Eye (tissue), 1 donor: Measurements from ENCODE around the gene B3GALNT1.

Experiments used
- DNase-seq: peaks from one replicate; pipeline ENCODE4 v3.0.0-alpha.2; 2015

Gene B3GALNT1

GRCh38 chr3:161104561-161105551 lies at the start of gene B3GALNT1:
TSS of gene B3GALNT1 (minus strand) at chr3:161105349. CDS start at chr3:161086754, 18,595 bp downstream.
- peak; percentile 87 for DNase-seq

DNA sequence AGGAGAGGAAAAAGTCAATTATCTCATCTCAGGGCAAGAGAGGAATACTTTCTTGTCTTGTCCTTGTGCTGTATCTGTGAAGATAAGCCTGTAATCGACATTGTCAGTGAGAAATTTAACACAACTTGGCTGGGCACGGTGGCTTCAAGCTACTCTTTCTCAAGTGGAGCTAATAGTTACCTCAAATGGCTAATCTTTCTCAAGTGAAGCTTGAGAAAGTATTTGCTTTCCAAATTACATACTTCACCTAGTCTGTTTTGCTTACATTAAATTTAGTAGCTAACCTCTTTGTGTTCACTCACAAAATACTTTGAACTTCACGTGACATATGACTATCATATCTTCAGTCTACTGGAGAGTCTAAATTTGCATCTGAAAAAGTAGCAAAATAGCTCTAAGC lies 48.3 kb upstream of the B3GALNT1 start:
- no peak for DNase-seq

GRCh38 chr3:161150001-161150525 lies 44.9 kb upstream of the B3GALNT1 start:
- DNase-seq: no peak

- DNase-seq: no peak
These were observed 44.4 kb upstream of the B3GALNT1 start for GRCh38 chr3:161149529-161149928.

GRCh38 chr3:161148832-161149475 lies 43.8 kb upstream of the B3GALNT1 start:
- no peak for DNase-seq

DNA sequence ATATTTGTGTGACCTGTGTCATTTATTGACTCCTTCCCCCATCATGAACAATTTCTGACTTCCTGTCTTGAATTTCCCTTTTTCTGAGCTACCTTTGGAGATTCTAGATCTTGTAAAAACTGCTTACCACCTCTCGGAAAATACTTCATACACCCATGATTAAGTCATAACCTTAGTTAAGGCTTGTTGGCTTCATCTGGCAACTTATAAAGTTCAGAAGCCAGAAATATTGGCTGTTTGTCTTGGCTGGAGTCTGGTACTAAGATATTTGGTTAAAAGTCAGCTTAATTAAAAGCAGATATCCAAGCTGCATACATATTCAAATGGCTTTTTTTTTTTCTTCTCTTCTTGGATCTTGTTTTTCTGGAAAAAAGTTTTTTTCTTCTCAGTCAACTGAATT lies 37.3 kb upstream of the B3GALNT1 start:
- DNase-seq: no peak

- DNase-seq: no peak
These were observed 34.5 kb upstream of the B3GALNT1 start for GRCh38 chr3:161139686-161140085.

GRCh38 chr3:161137260-161137659 lies 32.1 kb upstream of the B3GALNT1 start:
- no peak for DNase-seq

DNA sequence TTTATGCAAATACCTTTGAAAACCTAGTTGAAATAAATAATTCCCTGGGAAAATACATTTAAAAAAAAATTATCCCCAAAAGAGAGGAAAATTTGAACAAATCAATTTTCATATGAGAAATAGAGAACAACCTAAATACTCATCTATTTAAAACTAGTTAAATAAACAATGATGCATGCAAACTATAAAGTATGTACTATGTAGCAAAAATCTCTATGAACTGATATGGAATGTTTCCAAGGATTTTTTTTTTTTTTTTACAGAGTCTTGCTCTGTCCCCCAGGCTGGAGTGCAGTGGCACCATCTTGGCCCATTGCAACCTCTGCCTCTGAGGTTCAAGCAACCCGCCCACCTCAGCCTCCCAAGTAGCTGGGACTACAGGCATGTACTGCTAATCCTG lies 27.2 kb upstream of the B3GALNT1 start:
- DNase-seq: no peak

GRCh38 chr3:161126495-161126894 lies 21.3 kb upstream of the B3GALNT1 start:
- no peak for DNase-seq

DNA sequence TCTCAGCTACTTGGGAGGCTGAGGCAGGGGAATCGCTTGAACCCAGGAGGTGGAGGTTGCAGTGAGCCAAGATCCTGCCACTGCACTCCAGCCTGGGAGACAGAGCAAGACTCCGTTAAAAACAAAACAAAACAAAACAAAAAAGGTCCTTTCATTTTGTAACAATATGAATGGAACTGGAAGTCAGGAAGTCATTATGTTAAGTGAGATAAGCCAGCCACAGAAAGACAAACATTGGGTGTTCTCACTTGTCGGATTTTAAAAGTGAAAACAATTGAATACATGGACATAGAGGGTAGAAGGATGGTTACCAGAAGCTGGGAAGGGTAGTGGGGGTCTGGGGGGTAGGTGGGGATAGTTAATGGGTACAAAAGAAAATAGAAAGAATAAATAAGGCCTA lies 12.5 kb upstream of the B3GALNT1 start:
- no peak for DNase-seq

- DNase-seq: no peak
These were observed 3.7 kb upstream of the B3GALNT1 start for GRCh38 chr3:161108840-161109239.

GRCh38 chr3:161107311-161107710 lies 2.2 kb upstream of the B3GALNT1 start:
- peak; percentile 6 for DNase-seq

DNA sequence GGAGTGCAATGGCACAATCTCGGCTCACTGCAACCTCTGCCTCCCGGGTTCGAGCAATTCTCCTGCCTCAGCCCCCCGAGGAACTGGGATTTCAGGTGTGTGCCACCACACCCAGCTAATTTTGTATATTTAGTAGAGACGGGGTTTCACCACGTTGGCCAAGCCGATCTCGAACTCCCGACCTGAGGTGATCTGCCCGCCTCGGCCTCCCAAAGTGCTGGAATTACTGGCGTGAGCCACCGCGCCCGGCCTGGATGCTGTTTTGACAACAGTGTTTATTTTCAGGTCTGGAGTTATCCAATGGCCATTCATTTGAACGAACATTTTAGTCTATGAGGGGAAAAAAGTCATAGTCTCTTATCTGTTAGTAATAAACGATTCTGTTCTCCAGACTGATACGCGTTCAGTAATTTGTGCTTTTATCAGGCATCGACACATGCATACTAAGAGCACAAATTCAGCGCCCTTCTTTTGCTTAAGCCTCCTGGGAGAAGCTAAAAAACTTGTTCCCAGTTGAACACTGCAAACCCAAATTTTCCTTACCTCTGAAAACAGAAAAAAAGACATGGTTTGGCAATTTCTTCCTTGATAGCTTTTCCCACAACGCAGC lies 1.3 kb downstream of the B3GALNT1 start:
- no peak for DNase-seq

GRCh38 chr3:161101609-161102008 lies 3.5 kb downstream of the B3GALNT1 start:
- DNase-seq: no peak

GRCh38 chr3:161100994-161101393 lies 4.2 kb downstream of the B3GALNT1 start:
- no peak for DNase-seq

- DNase-seq: no peak
These were observed 8.3 kb downstream of the B3GALNT1 start for GRCh38 chr3:161096771-161097367.

DNA sequence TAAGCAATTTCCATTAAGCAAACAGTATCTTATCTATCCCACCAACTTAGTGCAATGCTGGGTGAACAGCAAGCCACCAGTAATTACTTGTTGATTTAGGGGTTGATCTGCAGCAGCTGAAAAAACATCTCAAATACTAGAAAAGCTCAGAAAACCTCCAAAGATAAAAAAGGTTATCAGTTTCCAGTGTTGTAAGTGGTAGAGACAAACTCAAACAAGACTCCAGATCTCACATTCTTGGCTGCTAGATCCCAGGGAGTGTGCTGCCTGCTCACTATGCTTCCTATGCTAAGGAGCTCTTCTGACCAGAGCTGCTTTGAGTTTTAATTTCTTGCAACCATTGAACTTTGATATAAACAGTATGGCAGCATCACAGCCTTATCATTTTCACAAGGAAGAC lies 11.3 kb downstream of the B3GALNT1 start:
- DNase-seq: no peak

DNA sequence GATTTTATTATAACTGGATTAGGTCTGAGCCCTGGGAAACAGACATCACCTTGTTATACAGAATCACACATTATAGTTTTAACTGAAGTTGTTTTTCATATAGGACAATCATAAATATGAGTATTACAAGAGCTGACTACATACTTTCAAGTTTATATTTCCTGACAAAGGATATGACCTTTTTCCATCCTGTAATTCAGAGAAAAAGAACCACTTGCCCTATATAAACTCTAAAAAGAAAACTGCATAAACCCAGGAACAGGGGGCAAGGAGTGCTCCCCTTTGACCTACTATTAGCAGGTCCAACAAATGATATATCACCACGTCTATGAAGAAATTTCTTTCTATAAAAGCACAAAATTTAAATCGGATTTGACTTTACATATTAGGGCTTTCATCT lies 20.9 kb downstream of the B3GALNT1 start:
- DNase-seq: no peak

DNA sequence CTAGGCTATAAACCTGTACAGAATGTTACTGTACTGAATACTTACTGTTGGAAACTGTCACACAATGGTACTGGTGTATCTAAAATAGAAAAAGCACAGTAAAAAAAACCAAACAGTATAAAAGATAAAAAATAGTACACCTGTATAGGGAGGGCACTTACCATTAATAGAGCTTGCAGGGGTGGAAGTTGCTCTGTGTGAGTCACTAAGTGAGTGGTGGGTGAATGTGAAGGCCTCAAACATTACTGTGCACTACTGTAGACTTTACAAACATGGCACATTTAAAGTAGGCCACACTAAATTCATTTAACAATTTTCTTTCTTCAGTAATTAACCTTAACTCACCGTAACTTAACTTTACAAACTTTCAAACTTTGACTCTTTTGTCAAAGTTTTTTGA lies 22.0 kb downstream of the B3GALNT1 start:
- DNase-seq: no peak

DNA sequence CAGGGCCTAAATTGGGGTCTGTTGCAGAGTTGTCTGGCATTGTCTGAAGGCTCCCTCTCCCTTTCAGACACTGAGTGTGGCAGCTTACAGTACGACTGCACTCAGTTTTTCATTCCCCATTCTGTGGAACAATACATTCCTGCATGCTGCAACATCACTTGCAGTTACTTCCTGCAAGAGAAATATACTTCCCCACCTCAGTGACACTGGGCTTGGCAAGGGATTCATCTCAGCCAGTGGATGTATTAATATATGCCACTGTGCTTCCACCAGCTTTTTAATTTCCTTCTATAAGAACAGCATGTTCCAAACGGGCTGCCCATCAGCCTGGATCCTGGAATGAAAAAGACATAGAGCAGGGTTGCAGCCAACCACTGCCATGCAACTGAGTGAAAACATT lies 23.1 kb downstream of the B3GALNT1 start:
- DNase-seq: no peak

GRCh38 chr3:161081633-161082032 lies 23.5 kb downstream of the B3GALNT1 start:
- DNase-seq: no peak

DNA sequence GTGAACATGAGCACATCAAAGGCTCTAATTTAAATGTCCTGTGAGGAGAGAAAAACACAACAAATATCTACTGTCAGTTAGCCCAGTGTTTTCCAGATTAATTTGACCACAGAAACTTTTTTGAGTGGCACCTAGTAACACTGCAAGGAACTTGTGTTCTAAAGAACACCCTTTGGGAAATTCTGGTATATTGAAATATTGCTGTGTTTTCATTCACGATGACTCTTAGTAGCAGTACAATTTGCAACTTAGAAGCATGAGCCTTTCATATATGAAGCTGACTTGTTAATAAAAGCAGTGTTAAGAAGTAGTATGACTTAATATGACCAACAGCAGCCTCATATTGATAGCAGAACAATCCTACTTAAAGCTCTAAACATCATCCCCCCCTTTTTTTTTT lies 32.0 kb downstream of the B3GALNT1 start:
- DNase-seq: no peak
